ENCODE results near the gene PHACTR4.

DNA sequence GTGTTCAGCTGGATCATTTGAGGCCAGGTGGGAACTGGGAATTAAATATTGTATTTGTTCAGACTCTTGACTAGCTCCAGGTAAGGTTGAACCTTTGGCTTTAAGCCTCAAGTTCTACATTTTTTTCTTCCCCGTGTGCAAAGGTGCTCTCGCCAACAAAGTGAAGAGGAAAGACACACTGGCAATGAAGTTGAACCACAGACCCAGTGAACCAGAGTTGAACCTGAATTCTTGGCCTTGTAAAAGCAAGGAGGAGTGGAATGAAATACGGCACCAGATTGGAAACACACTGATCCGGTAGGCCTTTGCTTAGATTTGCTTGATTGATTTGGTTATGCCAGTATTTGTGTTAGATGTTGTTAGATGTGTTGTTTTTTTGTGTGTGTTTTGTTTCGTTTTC, 110.8 kb downstream of the PHACTR4 start:
- TF ChIP-seq YY1 (tag by site-specific recombination; IDR thresholded peaks at IDR 0.05): no peak
- TF ChIP-seq CTCF (tag by site-specific recombination; IDR thresholded peaks at IDR 0.05): no peak
- TF ChIP-seq, protein P1, sequence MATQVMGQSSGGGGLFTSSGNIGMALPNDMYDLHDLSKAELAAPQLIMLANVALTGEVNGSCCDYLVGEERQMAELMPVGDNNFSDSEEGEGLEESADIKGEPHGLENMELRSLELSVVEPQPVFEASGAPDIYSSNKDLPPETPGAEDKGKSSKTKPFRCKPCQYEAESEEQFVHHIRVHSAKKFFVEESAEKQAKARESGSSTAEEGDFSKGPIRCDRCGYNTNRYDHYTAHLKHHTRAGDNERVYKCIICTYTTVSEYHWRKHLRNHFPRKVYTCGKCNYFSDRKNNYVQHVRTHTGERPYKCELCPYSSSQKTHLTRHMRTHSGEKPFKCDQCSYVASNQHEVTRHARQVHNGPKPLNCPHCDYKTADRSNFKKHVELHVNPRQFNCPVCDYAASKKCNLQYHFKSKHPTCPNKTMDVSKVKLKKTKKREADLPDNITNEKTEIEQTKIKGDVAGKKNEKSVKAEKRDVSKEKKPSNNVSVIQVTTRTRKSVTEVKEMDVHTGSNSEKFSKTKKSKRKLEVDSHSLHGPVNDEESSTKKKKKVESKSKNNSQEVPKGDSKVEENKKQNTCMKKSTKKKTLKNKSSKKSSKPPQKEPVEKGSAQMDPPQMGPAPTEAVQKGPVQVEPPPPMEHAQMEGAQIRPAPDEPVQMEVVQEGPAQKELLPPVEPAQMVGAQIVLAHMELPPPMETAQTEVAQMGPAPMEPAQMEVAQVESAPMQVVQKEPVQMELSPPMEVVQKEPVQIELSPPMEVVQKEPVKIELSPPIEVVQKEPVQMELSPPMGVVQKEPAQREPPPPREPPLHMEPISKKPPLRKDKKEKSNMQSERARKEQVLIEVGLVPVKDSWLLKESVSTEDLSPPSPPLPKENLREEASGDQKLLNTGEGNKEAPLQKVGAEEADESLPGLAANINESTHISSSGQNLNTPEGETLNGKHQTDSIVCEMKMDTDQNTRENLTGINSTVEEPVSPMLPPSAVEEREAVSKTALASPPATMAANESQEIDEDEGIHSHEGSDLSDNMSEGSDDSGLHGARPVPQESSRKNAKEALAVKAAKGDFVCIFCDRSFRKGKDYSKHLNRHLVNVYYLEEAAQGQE (tag by site-specific recombination; IDR thresholded peaks at IDR 0.05): no peak
- TF ChIP-seq ZFP69B (tag by site-specific recombination; IDR thresholded peaks at IDR 0.05): no peak
- TF ChIP-seq ZNF629 (tag by site-specific recombination; IDR thresholded peaks at IDR 0.05): no peak
- TF ChIP-seq, protein P2, sequence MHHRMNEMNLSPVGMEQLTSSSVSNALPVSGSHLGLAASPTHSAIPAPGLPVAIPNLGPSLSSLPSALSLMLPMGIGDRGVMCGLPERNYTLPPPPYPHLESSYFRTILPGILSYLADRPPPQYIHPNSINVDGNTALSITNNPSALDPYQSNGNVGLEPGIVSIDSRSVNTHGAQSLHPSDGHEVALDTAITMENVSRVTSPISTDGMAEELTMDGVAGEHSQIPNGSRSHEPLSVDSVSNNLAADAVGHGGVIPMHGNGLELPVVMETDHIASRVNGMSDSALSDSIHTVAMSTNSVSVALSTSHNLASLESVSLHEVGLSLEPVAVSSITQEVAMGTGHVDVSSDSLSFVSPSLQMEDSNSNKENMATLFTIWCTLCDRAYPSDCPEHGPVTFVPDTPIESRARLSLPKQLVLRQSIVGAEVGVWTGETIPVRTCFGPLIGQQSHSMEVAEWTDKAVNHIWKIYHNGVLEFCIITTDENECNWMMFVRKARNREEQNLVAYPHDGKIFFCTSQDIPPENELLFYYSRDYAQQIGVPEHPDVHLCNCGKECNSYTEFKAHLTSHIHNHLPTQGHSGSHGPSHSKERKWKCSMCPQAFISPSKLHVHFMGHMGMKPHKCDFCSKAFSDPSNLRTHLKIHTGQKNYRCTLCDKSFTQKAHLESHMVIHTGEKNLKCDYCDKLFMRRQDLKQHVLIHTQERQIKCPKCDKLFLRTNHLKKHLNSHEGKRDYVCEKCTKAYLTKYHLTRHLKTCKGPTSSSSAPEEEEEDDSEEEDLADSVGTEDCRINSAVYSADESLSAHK (tag by site-specific recombination; IDR thresholded peaks at IDR 0.05): no peak
- no peak for TF ChIP-seq ZBTB21 (tag by site-specific recombination; IDR thresholded peaks at IDR 0.05)
- TF ChIP-seq ZBTB20 (tag by site-specific recombination; IDR thresholded peaks at IDR 0.05): no peak
- no peak for TF ChIP-seq ZNF529 (tag by site-specific recombination; IDR thresholded peaks at IDR 0.05; ENCODE audit: insufficient replicate concordance)
- TF ChIP-seq ZNF175 (tag by site-specific recombination; IDR thresholded peaks at IDR 0.05): no peak

Data from HEK293 (cell line).